ENCODE measurements around the gene C15orf61.

Gene C15orf61

DNA sequence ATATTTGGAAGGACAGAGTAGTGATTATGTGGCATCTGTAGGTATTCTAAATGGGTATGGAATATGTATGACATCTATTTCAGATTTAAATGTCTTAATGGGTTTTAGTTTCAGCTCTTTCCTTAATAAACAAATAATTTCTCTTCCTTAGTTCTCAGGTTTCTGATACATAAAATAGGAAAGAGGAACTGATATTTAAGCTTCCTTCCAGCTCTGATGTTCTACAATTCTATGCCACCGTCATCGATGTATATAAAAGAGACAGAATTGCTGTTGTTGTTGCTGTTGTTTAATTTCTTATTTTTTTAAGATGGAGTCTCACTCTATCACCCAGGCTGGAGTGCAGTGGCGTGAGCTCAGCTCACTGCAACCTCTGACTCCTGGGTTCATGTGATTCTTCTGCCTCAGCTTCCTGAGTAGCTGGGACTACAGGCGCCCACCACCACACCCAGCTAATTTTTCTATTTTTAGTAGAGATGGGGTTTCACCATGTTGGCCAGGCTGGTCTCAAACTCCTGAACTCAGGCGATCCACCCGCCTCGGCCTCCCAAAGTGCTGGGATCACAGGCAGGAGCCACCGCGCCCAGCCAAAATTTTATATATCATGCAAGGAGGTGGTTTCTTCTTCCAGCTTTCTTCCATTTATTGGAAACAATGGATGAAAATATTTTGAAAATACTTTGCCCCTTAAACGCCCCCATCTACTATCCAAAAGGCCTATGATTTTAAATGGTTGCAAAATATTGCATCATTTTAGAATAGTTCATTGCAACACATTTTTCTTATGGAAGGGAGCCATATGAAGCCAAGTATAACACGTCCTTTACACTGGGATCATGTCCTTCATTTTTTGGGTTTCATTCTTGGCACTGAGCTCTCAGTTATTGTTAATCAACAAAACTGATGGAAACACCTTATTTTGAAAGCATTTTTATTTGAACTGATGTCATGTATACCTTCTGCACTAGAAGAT lies 13.9 kb upstream of the C15orf61 start:
- TF ChIP-seq, protein P1, sequence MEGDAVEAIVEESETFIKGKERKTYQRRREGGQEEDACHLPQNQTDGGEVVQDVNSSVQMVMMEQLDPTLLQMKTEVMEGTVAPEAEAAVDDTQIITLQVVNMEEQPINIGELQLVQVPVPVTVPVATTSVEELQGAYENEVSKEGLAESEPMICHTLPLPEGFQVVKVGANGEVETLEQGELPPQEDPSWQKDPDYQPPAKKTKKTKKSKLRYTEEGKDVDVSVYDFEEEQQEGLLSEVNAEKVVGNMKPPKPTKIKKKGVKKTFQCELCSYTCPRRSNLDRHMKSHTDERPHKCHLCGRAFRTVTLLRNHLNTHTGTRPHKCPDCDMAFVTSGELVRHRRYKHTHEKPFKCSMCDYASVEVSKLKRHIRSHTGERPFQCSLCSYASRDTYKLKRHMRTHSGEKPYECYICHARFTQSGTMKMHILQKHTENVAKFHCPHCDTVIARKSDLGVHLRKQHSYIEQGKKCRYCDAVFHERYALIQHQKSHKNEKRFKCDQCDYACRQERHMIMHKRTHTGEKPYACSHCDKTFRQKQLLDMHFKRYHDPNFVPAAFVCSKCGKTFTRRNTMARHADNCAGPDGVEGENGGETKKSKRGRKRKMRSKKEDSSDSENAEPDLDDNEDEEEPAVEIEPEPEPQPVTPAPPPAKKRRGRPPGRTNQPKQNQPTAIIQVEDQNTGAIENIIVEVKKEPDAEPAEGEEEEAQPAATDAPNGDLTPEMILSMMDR (IDR thresholded peaks at IDR 0.05; ENCODE audit: control insufficient read depth, extremely low read depth, insufficient read depth), result no peak
- DNase-seq (ENCODE audit: low read depth), result no peak
- no peak overlapping the region for H3K4me3 ChIP-seq (ENCODE audit: low read depth, low read length)

DNA sequence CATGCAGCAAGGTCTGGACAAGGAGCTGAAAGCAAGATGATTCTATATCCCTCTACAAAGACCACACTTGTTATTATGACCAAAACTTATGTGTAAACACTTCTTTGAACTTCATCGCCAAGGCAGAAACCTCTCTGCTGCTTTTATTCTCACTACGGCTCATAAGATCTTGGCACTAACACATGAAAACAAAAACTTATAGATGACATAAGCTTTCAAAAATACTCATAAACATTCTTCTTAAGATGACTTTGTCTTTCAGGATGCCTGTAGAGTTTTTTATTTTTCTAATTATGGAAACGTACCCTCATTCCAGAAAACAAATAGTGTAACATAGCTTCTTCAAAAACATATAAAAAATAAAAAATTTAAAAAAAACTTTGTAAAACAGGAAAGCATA lies 12.5 kb upstream of the C15orf61 start:
- DNase-seq (ENCODE audit: low read depth), result no peak
- H3K4me3 ChIP-seq (ENCODE audit: low read depth, low read length), result no peak overlapping the region
- TF ChIP-seq, protein P1 (IDR thresholded peaks at IDR 0.05; ENCODE audit: control insufficient read depth, extremely low read depth, insufficient read depth), result no peak

DNA sequence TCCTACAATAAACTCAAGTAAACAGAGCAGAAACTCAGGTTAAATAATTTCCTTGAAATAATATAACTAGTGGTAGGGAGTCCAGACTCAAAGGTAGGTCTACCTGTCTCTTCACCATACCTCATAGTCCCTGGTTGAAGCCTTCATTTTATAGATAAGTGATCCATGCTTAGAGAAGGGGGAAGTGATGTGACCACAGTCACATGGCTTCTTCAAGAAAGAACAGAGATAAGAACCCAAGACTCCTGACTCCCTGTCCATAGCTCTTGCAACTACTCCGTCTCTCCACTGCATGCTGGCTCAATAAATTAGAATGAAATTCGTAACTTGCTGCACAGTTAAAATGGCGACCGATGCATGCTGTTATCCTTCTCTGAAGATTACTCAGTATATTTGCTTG lies 11.0 kb upstream of the C15orf61 start:
- H3K4me3 ChIP-seq (ENCODE audit: low read depth, low read length), result no peak overlapping the region
- TF ChIP-seq, protein P1 (IDR thresholded peaks at IDR 0.05; ENCODE audit: control insufficient read depth, extremely low read depth, insufficient read depth), result no peak
- no peak for DNase-seq (ENCODE audit: low read depth)

DNA sequence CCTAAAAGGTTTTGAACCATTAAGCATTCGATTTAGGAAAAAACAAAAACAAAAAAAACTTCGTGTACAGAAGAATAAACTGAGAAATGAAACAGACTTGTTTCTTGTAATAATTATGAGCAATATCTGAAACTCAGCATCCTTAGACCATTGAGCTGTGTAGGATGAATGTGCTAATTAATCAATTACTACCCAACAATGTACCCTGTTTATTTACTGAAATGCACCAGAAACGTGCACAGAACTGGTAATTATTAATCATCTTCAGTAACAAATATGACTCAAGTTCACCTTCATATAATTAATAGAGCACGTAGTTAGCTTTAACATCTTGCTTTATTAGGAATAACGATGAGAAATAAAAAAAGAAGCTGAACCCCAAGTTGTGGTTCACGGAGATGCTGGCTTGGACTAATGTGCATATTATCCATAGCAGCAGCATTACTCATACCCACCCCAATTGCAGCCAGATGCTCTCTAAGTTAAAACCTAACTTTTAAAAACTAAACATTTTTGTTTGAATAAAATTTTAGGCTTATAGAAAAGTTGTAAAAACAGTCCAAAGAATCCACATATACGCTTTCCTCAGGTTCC lies 10.2 kb upstream of the C15orf61 start:
- no peak for DNase-seq (ENCODE audit: low read depth)
- H3K4me3 ChIP-seq (ENCODE audit: low read depth, low read length), result no peak overlapping the region
- TF ChIP-seq, protein P1 (IDR thresholded peaks at IDR 0.05; ENCODE audit: control insufficient read depth, extremely low read depth, insufficient read depth), result no peak

DNA sequence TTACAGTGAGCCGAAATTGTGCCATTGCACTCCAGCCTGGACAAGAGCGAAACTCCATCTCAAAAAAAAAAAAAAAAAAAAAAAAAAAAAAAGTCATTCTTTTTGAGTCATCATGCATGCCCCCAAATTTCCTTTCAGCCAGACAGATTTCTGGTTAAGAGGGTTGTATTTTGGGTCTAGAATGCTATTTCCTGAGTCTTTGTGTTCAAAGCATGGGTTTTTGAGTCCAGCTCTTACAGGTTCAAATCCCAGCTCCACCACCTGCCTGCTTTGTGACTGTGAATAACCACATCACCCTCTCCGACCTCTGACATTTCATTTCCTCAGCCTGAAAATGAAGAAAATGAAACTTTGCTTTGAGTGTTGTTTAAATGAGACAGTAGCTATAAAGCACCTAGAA lies 9.3 kb upstream of the C15orf61 start:
- H3K4me3 ChIP-seq (ENCODE audit: low read depth, low read length), result no peak overlapping the region
- DNase-seq (ENCODE audit: low read depth), result no peak
- TF ChIP-seq, protein P1 (IDR thresholded peaks at IDR 0.05; ENCODE audit: control insufficient read depth, extremely low read depth, insufficient read depth), result no peak

DNA sequence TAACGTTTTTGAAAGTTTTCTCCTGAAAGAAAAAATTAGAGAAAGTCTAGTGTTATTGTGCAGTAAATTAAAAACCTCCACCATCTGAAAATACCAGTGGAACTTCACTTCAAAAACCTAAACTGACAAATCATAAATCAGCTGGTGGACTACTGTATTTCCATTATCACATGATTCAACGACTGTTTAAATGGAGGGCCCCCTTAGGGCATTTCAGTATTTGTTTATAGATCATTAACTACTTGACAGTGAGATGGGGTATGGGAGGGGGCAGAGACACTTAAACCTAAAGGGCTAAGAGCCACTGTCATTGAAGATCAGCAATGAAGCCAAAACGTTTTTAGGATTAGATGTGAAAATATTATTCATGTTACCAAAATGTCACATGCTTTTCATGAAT lies 8.8 kb upstream of the C15orf61 start:
- DNase-seq (ENCODE audit: low read depth), result no peak
- TF ChIP-seq, protein P1 (IDR thresholded peaks at IDR 0.05; ENCODE audit: control insufficient read depth, extremely low read depth, insufficient read depth), result no peak
- no peak overlapping the region for H3K4me3 ChIP-seq (ENCODE audit: low read depth, low read length)

Data from LNCaP clone FGC (cell line).